NCI-H2171 treated with DMSO at 0.1 percent for 48 hours (cell line): ENCODE data around the gene SLAIN2.

ENCODE experiments used
- DNase-seq: peaks from one replicate; lab custom pipeline; 2025; lab: John Stamatoyannopoulos, UW

Gene SLAIN2

DNA sequence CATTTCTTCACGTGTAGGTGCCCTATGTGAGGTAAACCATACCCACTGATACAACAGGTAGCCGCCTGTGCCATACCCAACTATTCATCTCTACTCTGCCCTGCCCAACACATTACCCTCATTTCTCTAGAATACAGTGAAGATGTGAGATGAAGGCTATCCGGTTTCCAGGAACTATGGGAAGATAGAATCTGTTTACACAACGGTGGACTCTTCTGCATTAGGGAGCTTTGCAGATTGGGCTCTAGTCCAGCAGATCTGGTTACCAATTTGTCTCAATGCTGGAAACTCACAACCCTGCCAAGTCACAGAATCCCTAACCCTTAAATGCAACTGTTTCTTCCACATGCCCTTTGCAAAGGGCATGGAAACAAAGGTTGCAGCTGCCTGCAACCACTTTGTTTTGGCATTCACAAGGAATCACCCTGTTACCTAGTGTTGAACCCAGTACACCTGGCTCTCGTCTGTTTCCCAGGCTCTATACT lies 6.4 kb upstream of the SLAIN2 start:
- peak; percentile 39 for DNase-seq

DNA sequence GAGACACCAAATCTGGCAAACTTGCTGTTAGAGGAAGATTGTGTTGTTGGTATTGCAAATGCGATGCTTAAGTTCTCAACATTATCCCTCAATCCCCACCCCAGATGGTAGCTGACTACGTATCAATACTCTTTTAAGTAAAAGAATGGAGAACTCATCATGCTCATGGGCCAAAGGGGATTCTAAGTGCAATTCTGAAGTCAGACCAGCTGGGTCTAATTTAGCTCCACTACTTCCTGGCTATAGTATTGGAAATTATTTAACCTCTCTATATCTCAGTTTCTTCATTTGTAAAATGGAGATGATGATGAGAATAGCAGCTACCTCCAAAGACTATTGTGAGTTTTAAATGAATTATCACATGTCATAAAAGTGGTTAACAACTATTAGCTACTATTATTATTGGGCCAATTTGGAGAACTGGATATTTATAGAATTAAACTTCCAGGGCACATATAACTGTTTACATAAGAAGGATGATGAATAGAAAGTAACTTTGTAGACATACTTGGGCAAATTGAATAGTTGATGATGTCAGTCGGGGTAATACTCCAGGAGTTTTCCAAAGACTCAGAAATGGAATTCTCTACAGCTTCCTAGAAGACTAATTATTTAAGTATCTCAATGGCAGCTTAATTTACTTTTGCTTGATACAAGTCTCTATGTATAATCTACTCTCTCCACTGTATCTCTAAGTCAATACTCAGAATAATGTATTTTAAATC lies 5.0 kb upstream of the SLAIN2 start:
- no peak for DNase-seq

DNA sequence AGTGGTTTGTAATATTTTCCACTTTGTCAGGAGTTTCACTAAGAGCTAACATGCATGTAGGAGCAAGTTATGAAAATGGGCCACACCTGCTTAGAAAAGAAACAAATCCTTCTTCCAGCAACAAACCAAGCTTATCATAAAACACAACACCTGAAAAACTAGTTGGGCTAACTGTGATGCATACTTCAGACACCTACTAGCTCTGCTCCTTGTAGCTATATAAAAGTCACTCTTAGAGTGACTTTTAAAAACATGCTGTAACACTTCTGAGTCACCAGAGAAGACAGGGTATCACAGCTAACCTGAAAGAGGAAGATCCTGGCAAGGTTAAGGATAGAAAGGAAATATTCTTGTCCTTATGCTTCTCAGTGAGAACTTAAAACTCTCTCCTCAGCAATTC lies 3.6 kb upstream of the SLAIN2 start:
- no peak for DNase-seq

DNA sequence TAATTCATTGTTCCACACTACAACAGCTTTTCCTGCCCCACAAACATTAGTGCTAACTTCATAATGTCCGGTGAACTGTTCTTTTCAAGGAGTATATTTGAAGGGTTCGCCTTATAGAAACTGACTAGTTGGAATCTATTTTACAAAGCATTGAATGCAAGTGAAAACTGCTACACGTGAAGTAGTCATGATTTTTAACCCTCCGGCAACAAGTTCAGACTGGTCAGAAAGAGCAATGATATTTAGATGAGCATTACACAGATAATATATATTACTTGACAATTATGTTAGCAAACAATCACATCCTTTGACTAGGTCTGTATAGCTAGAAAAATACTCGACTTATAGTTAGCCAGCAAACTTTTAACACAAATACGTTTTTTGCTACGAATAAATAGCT lies 1.7 kb upstream of the SLAIN2 start:
- no peak for DNase-seq

DNA sequence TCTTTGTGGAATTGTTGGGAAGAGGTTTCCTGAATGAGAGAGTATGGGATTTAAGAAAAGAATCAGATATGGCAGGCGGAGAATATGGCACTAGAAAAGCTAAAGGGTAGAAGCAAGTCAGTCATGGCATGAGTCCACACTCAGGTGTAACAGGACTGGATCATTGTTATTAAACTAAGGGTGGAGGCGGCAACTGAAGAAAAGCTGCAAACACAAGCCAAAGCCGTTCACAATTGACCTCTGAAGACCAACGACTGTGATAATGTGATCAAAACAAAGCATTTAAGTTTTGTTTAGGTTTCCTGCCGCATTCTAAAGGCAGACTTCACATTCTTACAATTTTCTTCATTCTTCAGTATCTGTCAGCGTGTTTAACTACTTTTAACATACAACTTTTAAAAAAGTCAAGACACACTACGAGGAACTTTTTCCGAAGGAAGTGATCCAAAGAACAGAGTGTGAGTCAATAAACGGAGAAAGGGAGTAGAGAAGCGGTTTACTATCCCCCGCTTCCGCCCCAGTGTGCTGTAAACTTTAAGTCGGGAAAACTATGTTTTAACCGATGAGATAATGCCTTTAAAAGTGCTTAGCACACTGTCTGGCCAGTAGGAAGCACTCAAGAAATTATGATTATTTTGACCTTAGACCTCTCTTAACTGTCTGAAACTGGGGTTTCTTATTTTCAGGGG lies 909 bp upstream of the SLAIN2 start:
- DNase-seq = no peak

DNA sequence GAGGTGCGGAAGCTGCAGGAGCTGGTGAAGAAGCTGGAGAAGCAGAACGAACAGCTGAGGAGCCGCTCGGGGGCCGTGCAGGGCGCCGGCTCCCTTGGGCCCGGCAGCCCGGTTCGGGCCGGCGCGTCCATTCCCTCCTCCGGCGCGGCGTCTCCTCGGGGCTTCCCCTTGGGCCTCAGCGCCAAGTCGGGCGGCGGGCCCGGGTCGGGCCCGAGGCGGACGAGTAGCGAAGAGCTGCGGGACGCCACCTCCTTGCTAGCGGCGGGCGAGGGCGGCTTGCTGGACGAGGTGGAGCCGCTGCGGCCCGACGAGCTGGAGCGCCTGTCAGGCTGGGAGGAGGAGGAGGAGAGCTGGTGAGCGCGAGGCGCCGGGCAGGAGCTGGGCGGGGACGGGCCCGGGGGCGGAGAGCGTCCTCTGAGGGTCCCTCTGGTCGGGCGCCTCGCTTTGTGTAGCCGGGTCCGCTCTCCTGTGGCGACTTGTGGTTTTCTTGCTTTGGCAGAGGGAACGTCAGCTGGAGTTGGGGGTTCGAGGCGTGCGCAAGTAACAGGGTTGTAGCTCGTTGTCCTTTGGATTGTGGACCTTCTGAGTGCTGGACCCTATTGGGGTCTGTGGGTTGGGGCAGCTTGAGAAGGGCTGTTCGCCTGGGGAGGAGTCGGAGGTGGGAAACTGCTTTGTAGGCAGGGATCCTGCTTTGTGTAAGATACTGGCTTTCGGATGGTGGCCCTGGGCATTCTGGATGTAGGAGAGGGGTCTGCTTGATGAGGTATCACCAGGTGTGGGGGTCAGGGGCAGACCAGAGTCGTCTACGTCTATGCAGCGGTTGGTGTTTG lies 662 bp downstream of the SLAIN2 start:
- peak; percentile 42 for DNase-seq

DNA sequence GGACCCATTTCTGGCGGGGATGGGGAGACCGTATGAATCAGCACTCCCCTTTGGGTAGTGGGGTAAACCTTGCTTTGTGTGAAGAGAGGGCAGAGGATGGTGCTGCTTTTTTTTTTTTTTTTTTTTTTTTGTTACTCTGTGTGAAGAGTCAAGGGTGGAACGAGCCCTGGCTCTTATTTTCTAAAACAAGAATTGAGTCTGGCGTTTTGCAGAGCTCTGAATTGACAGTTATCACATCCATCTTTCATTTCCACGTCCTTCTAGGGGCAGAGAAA lies 1.2 kb downstream of the SLAIN2 start:
- peak; percentile 41 for DNase-seq

DNA sequence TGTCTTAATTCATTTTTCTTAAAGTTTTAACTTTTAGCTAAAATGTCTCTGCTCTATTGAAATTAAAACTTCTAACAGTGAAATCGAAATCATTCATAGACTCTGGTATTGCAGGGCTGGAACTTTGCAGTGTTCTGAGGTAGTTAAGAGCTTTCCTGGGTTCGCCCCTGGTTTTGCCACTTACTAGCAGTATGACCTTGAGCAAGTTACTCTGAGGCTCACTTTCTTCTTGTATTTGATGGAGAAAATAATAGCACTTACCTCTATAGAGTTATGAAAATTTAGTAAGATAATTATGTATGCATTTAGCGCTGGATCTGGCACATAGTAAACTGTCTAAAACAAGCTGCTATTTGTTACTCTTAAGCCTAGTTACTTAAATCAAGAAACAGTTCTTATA lies 1.7 kb downstream of the SLAIN2 start:
- no peak for DNase-seq

DNA sequence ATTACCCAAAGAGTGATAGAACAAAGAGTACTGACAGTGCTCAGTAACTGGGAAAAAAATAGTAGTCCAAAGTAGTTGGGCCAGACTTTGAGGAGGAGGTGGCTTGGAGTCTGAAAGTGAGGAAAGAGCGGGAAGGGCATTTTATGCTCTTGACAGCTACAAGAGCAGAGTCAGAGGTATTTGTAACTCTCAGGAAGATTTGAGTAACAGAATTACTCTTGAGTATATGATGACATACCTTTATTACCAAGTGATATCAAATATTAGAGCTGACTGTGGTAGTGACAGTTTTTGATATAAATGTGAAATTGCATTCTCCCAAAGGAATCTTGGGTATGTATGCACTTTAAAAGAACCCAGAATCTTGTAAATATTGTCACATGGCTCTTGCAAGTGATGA lies 2.2 kb downstream of the SLAIN2 start:
- DNase-seq = no peak

DNA sequence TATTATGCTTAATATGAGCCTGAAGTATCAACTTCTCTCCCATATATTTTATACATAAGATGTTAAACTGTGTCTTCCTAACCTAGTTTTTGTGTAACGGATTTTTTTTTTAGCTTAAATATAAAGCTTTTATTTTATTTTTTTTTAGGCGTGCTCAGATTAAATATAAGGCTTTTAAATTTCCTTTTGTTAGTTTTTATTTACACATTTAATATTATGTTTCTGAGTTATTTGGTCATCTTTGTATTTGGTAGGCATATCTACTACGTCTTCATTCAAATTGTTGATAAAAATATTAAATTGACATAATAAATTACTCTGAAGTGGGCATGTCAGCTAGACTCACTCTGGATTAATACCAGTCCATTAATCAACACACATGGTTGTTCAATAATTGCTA lies 4.2 kb downstream of the SLAIN2 start:
- no peak for DNase-seq

DNA sequence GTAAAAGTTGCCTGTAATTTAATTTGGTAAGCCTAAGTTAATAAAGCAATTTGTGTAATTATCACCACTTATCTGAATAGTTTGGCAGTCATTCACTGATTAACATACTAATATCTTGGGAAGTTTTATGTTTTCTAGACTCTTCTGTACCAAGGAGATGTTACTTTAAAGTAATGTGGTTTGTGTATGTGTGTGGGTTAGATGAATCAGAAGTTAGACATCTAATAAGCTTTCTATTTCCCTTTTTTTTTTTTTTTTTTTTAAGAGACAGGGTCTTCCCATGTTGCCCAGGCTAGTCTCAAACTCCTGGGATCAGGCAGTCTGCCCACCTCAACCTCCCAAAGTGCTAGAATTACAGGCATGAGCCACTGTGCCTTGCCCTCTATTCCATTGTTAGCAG lies 5.3 kb downstream of the SLAIN2 start:
- DNase-seq = no peak

DNA sequence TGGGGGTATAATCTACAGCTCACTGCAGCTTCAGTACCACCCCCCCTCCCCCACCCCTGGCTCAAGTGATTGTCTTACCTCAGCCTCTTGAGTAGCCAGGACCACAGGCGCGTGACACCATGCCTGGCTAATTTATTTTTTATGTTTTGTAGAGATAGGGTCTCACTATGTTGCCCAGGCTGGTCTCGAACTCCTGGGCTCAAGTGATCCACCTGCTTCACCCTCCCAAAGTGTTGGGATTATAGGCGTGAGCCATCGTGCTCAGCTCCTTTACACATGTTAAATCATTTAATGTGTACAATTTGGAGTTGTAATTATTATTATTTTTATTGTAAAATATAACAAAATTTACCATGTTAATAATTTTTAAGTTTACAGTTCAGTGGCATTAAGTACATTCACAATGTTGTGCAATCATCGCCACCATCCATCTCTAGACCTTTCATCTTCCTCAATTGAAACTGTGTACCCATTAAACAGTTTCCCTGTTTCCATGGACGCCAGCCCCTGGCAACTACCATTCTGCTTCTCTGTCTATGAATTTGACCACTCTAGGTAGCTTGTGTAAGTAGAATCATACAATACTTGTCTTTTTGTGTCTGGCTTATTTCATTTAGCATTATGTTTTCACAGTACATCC lies 6.1 kb downstream of the SLAIN2 start:
- no peak for DNase-seq

DNA sequence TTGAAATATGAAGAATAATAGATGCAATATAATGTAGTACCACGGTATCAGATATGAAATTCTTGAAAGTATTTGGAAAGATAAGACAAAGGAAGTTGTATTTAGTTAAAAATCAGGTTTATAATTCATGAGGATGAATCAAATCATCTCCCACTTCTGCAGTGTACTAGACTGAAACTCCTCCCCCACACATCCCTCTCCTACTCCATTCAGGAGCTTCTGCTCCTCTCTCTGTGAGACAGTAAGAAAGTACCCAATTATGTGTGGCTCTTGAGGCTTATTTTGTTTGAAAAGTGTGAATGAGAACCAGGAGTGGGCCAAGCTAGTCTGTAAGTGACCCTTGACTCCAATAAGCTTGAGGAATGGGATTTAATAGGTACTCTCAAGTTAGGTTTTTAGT lies 9.5 kb downstream of the SLAIN2 start:
- DNase-seq = no peak

DNA sequence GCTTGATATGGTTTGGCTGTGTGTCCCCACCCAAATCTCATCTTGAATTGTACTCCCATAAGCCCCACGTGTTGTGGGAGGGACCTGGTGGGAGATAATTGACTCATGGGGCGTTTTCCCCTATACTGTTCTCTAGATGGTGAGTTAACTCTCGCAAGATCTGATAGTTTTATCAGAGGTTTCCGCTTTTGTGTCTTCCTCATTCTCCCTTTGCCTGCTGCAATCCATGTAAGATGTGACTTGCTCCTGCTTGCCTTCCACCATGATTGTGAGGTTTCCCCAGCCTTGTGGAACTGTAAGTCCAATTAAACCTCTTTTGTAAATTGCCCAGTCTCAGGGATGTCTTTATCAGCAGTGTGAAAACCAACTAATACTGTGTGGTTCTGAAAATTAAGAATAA lies 11.5 kb downstream of the SLAIN2 start:
- no peak for DNase-seq

DNA sequence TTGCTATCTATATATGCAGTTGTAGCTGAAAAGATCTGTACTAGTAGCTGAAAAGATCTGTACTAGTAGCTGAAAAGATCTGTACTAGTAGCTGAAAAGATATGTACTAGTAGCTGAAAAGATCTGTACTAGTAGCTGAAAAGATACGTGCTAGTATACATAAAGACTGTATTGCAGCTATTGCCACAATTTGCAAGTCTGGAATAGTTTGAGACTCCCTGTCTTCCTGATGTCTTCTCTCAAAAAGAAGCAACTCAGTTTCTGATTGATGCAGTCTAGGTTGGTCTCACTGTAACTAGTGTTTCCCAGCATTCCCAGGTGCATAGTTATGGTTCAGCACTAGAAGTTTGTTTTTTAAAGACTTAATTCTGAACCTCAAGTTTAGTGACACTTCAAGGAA lies 15.0 kb downstream of the SLAIN2 start:
- no peak for DNase-seq

DNA sequence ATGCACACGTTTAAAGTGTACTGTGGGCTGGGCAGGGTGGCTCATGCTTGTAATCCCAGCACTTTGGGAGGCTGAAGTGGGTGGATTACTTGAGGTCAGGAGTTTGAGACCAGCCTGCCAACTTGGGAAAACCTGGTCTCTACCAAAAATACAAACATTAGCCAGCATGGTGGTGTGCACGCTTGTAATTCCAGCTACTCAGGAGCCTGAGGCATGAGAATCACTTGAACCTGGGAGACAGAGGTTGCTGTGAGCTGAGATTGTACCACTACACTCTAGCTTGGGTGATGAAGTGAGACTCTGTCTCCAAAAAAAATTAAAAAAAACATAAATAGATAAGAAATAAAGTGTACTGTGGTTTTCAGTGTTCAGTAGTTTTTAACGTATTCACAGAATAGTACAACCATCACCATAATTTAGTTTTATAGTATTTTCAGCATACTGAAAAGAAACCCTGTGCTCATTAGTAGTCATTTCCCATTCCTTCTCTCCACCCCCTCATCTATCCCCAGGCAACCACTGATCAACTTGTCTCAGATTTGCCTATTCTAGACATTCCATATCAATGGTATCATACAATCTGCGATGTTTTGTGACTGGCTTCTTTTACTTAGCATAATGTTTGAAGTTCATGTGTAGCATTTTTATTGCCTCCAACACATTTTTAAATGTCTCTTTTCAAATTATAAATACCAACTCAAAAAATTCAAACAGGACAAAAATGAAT lies 19.1 kb downstream of the SLAIN2 start:
- DNase-seq = no peak

DNA sequence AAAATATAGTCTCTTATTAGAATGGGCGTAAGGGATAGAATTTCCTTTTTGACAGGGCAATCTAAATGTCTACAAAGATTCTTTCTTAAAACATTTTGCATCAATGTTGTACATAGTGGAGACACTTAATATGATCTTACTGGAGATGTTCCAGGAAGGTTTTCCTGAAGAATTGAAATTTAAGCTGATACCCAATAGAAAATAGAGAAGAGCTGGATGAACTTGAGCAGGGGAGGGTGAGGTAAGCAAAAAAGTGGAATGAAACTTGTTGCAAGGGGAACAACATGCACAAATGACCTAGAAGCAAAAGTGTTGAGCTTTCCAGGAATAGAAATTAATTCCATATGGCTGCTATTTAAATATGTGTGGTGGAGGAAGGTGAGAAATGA lies 19.7 kb downstream of the SLAIN2 start:
- no peak for DNase-seq

DNA sequence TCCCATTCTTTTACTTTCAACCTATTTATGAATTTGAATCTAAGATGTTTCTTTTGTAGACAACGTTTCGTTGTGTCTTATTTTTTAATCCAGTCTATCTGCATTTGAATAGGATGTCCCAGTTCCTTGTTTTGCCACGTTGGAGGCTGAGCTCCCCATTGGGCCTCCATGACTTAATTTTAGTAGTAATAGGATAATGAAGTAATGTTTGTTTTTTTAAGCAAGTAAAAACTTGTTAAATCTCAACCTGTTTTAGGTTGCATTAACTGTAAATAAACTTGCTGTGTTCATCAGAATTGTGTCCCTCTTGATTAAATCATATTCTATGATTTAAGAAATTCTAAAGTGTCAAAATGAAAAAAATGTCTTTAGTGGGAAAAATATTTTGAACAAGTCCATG lies 25.3 kb downstream of the SLAIN2 start:
- no peak for DNase-seq

DNA sequence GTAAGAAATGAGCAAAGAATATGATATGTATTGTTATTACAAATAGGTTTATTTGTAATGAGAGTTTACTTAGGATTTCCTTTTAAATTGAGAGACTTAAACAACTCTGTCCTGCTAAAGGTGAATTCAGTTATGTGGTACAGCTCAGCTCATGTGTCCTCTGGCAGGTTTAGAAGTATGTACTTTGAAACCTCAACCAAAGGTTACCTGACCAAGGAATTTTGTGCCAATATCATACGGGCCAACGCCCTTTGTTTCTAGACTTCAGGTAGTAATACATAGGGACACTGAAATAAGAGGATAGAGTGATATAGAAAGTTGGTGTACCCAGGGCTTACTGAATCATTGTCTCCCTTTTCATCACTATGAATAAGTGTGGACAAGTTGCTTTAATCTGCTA lies 25.7 kb downstream of the SLAIN2 start:
- no peak for DNase-seq

DNA sequence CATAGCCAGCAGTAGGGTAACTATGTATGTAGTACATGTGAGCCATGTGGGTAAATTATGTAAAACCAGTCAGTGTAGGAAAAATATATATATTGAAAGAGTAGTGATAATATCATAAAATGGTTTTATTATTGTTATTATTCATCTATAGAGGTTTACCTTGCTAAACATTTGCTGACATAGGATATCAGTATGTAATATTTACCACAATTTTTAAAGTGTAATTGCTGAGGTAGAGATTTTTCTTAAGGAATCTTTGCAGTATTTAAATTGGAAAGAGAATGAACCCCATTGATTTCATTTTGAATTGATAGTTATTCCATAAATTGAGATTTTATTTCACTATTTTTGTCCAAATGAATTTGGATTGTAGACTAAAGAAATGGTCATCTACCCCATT lies 27.1 kb downstream of the SLAIN2 start:
- no peak for DNase-seq

DNA sequence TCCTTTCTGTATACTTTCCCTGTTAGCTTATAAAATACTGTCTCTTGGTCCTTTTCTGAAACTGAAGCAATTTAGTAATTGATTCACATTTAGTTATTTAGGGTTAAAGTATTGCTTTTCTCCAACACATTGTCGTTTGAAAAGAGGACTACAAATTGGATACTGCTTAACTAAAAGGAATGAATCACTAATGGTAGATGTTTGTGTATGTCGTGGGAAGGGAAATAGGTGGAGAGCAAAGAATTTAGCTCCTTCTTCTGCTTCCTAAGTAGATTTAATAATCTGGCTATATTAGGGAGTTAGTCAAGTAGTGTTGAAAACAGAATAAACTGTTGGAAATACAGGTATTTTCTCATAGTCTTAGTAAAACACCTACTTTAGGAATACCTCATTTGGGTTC lies 27.9 kb downstream of the SLAIN2 start:
- DNase-seq = no peak

DNA sequence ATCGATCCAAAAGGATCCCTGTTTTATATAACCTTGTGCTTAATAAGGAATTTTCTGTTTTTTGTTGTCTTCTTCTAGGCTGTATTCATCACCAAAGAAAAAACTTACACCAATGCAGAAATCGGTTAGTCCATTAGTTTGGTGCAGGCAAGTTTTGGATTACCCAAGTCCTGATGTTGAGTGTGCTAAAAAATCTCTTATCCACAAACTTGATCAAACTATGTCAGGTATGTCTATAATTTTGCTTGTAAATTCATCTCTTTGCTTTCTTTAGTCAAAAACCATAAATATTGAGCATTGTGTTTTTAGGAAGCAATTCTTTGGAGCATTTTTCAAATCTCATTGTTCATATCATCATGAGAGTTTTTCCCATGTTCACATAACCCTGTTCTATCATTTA lies 28.4 kb downstream of the SLAIN2 start:
- no peak for DNase-seq
